Measurements from ENCODE around the gene THAP5. TPM values are rescaled to one million over a fixed set of nuclear protein-coding genes. Genes with fewer than 3 reads are reported as not detected.

THAP5 gene
- total RNA-seq, 1 experiment from 2014 or later: 18.3 TPM

- BruUV-seq (replicated peaks): no TSS peak
- DNase-seq: no peak
Observed at GRCh38 chr7:108604307-108605077, 35.0 kb upstream of the THAP5 start.

DNA sequence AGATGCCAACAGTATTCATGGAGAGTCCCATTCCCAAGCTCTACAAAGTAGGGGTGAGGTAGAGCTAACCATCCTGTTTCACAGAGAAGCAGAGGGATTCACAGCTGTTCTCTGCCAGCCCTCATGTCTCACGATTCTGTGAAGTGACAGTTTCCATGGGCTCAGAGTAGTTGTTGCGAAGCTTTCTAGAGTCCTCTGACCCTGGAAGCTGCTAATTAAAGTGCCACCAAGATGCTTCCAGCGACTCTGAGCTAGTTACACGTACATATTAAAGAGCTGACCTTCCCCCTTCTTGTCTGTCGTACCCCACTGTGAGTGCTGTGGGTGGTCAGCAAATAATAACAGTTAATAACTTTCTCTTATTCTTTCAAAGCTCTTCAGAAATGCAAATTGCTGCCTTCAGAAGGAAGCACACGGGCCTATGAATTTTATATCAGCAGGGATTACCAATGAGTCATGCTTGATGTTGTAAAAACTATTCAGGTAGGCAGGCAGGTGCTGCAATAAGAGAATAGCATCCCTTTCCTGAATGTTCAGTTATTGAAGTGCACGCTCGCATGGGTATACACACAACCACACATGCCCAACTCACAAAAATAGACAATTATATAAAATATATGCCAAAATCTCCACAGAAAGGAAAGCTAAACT, 34.3 kb upstream of the THAP5 start:
- no peak overlapping the region for H3K27ac Mint-ChIP-seq (ENCODE audit: unreplicated experiment)
- no peak for DNase-seq
- no peak overlapping the region for H3K4me3 Mint-ChIP-seq (ENCODE audit: low read depth, unreplicated experiment)
- no peaks in the 10 kb centered on the region for H3K4me1 Mint-ChIP-seq (ENCODE audit: low read depth, unreplicated experiment)
- H3K27me3 Mint-ChIP-seq (ENCODE audit: unreplicated experiment): peaks cover 20% of the 10 kb centered on the region
- intact Hi-C loops (cut with micrococcal nuclease; ENCODE audit: unreplicated experiment): no loop called here
- TF ChIP-seq, protein P1, sequence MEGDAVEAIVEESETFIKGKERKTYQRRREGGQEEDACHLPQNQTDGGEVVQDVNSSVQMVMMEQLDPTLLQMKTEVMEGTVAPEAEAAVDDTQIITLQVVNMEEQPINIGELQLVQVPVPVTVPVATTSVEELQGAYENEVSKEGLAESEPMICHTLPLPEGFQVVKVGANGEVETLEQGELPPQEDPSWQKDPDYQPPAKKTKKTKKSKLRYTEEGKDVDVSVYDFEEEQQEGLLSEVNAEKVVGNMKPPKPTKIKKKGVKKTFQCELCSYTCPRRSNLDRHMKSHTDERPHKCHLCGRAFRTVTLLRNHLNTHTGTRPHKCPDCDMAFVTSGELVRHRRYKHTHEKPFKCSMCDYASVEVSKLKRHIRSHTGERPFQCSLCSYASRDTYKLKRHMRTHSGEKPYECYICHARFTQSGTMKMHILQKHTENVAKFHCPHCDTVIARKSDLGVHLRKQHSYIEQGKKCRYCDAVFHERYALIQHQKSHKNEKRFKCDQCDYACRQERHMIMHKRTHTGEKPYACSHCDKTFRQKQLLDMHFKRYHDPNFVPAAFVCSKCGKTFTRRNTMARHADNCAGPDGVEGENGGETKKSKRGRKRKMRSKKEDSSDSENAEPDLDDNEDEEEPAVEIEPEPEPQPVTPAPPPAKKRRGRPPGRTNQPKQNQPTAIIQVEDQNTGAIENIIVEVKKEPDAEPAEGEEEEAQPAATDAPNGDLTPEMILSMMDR (IDR thresholded peaks at IDR 0.05; ENCODE audit: unreplicated experiment): no peak
- H3K36me3 Mint-ChIP-seq (ENCODE audit: insufficient read depth, unreplicated experiment): no peaks in the 10 kb centered on the region
- CTCF ChIA-PET: no interaction called here
- no peaks in the 10 kb centered on the region for H3K9me3 Mint-ChIP-seq (ENCODE audit: low read depth, unreplicated experiment)
- BruUV-seq (replicated peaks): no TSS peak

More at GRCh38 chr7:108604307-108605077, 35.0 kb upstream of the THAP5 start:
- no peaks in the 10 kb centered on the region for H3K4me1 Mint-ChIP-seq (ENCODE audit: low read depth, unreplicated experiment)
- no peaks in the 10 kb centered on the region for H3K9me3 Mint-ChIP-seq (ENCODE audit: low read depth, unreplicated experiment)
- no peak overlapping the region for H3K27ac Mint-ChIP-seq (ENCODE audit: unreplicated experiment)
- intact Hi-C loops (cut with micrococcal nuclease; ENCODE audit: unreplicated experiment): no loop called here
- H3K36me3 Mint-ChIP-seq (ENCODE audit: insufficient read depth, unreplicated experiment): no peaks in the 10 kb centered on the region
- CTCF ChIA-PET: no interaction called here
- no peak overlapping the region for H3K4me3 Mint-ChIP-seq (ENCODE audit: low read depth, unreplicated experiment)
- peaks cover 14% of the 10 kb centered on the region for H3K27me3 Mint-ChIP-seq (ENCODE audit: unreplicated experiment)
- TF ChIP-seq, protein P1 (IDR thresholded peaks at IDR 0.05; ENCODE audit: unreplicated experiment): no peak

- BruUV-seq (replicated peaks): no TSS peak
- H3K36me3 Mint-ChIP-seq (ENCODE audit: insufficient read depth, unreplicated experiment): no peaks in the 10 kb centered on the region
- intact Hi-C loops (cut with micrococcal nuclease; ENCODE audit: unreplicated experiment): no loop called here
- peaks cover 12% of the 10 kb centered on the region for H3K27me3 Mint-ChIP-seq (ENCODE audit: unreplicated experiment)
- no peaks in the 10 kb centered on the region for H3K4me1 Mint-ChIP-seq (ENCODE audit: low read depth, unreplicated experiment)
- no peak overlapping the region for H3K27ac Mint-ChIP-seq (ENCODE audit: unreplicated experiment)
- no peak overlapping the region for H3K4me3 Mint-ChIP-seq (ENCODE audit: low read depth, unreplicated experiment)
- CTCF ChIA-PET: no interaction called here
- TF ChIP-seq, protein P1 (IDR thresholded peaks at IDR 0.05; ENCODE audit: unreplicated experiment): no peak
- DNase-seq: no peak
- no peaks in the 10 kb centered on the region for H3K9me3 Mint-ChIP-seq (ENCODE audit: low read depth, unreplicated experiment)
Observed at GRCh38 chr7:108600399-108600798, 30.9 kb upstream of the THAP5 start.

DNA sequence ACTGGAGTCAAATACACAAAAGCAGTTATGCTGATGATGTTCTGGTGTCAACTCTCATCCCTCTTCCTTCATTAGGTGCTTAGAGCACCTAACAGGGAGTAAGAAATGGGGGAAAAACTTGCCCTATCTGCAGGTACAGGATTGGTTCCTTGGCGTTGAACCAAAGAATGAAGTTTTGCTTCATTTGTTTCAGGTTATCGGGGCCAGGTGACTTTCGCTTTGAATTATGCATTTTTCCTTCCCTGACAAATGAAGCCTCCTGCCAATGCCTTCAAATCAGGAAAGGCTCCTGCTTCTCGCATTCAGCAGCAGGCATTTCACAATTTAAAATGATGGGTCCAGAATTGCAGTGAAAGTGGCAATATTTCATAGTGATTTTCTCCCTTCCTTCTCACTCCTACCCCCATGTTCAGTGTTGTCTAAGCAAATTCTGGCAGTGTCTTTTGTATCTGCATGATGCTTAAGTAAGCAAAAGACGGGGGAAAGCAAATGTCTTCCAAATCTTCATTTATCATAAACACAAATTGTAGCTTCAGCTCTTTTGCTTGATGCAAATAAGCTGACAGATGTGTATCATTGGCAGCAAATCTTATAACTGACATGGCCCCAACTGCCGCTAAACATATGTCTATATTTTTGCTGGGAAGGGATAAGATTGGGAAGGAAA, 29.5 kb upstream of the THAP5 start:
- BruUV-seq (replicated peaks): no TSS peak
- no peaks in the 10 kb centered on the region for H3K36me3 Mint-ChIP-seq (ENCODE audit: insufficient read depth, unreplicated experiment)
- no peak for DNase-seq
- no peaks in the 10 kb centered on the region for H3K9me3 Mint-ChIP-seq (ENCODE audit: low read depth, unreplicated experiment)
- H3K27ac Mint-ChIP-seq (ENCODE audit: unreplicated experiment): no peak overlapping the region
- CTCF ChIA-PET: no interaction called here
- H3K4me1 Mint-ChIP-seq (ENCODE audit: low read depth, unreplicated experiment): no peaks in the 10 kb centered on the region
- H3K27me3 Mint-ChIP-seq (ENCODE audit: unreplicated experiment): peaks cover 12% of the 10 kb centered on the region
- intact Hi-C loops (cut with micrococcal nuclease; ENCODE audit: unreplicated experiment): no loop called here
- H3K4me3 Mint-ChIP-seq (ENCODE audit: low read depth, unreplicated experiment): no peak overlapping the region
- TF ChIP-seq, protein P1 (IDR thresholded peaks at IDR 0.05; ENCODE audit: unreplicated experiment): no peak

All from Calu3 (cell line).